K562 (cell line): ENCODE results near the gene SUPT3H. TPM values are rescaled to one million over a fixed set of nuclear protein-coding genes. Genes with fewer than 3 reads are reported as not detected.

Source experiments
- microRNA counts: library from miRNA; unstranded; fragments of <30 nt; microRNA quantifications from one replicate; lab custom pipeline; 2016
- microRNA-seq: library from miRNA; unstranded; fragments of <30 nt; microRNA quantifications from one replicate; pipeline ENCODE4, GENCODE V29; 2018; ENCODE audit warnings: borderline microRNAs expressed
- polyA plus RNA-seq, 8 experiments: library from polyadenylated mRNA; depleted of rRNA in 4 of 8; stranded (reverse) in 5 of 8; unstranded in 3 of 8; fragments of >200 nt; fragmentation: Nextera tagmentation in 2 of 8; fragmentation: Illumina TruSeq in 1 of 8; extraction: Ambion mirVana in 2 of 8; extraction: Trizol in 1 of 8; gene quantifications; 2 replicates each; pipeline versions ENCODE4 v1.2.1 to v1.2.3, GENCODE V29; 2011 to 2014; ENCODE audit warnings: inconsistent platforms in 1 of 8, missing spikeins in 1 of 8
- small RNA-seq: library from RNA; depleted of rRNA; stranded (forward); fragments of <200 nt; gene quantifications from one replicate; pipeline ENCODE3, GENCODE V24; 2014
- total RNA-seq, 7 experiments: library from RNA; depleted of rRNA in 6 of 7; stranded (reverse); fragments of >200 nt in 6 of 7; fragmentation: Illumina TruSeq in 2 of 7; extraction: Trizol in 2 of 7; gene quantifications; 2 replicates each; pipeline versions ENCODE4 v1.2.1 to v1.2.3, GENCODE V29; 2011 to 2021; ENCODE audit warnings: low replicate concordance in 1 of 7
- TF ChIP-seq, protein P1 (sequence below): sonication (generic); formaldehyde crosslinking; IDR thresholded peaks from 2 replicates; pipeline ENCODE4 v1.8.0; 2022; ENCODE audit warnings: mild to moderate bottlenecking, missing genetic modification reagents
- TF ChIP-seq, protein P2 (sequence below): sonication (generic); formaldehyde crosslinking; IDR thresholded peaks from 2 replicates; pipeline ENCODE4 v1.8.1; 2023; ENCODE audit warnings: mild to moderate bottlenecking, missing genetic modification reagents, moderate library complexity

Gene SUPT3H
- total and polyA plus RNA-seq, 9 of the 15 experiments (the other 6 are each of a cell fraction or from before 2014, with no cell fraction given) = 7.2 to 16.3 (median 11.9) TPM

DNA sequence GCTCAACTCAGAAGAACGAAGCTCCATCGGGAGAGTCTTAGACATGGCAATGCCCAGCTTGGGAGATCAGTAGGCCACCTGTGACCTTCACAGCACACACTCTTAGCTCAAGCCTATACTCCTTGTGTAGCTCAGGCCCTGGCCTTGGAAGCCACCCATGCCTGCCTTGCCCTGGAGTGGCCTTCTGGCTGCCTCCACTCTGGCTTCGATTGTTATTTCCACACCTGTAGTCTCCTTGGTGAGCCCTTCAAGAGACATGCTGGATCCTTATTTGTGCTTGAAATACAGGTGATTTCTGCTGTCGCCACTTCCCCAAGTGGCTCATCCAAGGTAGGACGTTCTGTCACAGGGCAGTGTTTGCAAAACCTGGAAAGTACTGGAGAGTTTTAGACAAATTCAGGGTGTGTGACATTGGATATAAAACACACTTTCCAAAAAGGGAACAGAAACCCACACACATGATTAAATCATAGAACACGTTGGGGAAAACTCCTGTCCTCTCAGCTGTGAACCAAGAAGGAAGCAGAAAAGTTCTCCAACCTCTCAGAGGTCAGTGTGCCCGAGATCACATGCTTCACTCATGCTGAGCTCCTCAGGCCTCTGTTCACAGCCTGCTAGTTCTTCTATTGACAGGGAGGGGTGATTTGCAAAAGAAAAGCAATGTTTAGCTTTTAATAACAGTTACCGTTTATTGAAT lies 598.5 kb downstream of the SUPT3H start (continued):
- TF ChIP-seq, protein P1, sequence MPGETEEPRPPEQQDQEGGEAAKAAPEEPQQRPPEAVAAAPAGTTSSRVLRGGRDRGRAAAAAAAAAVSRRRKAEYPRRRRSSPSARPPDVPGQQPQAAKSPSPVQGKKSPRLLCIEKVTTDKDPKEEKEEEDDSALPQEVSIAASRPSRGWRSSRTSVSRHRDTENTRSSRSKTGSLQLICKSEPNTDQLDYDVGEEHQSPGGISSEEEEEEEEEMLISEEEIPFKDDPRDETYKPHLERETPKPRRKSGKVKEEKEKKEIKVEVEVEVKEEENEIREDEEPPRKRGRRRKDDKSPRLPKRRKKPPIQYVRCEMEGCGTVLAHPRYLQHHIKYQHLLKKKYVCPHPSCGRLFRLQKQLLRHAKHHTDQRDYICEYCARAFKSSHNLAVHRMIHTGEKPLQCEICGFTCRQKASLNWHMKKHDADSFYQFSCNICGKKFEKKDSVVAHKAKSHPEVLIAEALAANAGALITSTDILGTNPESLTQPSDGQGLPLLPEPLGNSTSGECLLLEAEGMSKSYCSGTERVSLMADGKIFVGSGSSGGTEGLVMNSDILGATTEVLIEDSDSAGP (CRISPR knock-in tag) = no peak
- TF ChIP-seq, protein P2, sequence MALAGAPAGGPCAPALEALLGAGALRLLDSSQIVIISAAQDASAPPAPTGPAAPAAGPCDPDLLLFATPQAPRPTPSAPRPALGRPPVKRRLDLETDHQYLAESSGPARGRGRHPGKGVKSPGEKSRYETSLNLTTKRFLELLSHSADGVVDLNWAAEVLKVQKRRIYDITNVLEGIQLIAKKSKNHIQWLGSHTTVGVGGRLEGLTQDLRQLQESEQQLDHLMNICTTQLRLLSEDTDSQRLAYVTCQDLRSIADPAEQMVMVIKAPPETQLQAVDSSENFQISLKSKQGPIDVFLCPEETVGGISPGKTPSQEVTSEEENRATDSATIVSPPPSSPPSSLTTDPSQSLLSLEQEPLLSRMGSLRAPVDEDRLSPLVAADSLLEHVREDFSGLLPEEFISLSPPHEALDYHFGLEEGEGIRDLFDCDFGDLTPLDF (CRISPR knock-in tag) = no peak
- TF ChIP-seq, all 486 proteins: peak for 0

MicroRNAs within 50 kb of the gene (microRNA counts, 767-probe panel; counts per million panel counts)
- microRNA hsa-miR-586 (lab: Ali Mortazavi, UCI) = not detected

Small RNA genes within 50 kb of the gene (microRNA-seq; reads per million reads assigned to microRNA genes)
- gene MIR586 = 0.91 reads per million, percentile 4 among the genes with 10 or more reads in this experiment

Small RNA genes within 50 kb of the gene (small RNA-seq; reads per million reads assigned to genes)
- gene MIR586 = 0.29 reads per million

Other genes with a start within 250 kb of the SUPT3H start
- 0.41 and 0.49 TPM in 2 replicates for gene RUNX2, start 49.6 kb downstream of the SUPT3H start, total RNA-seq (2014; rRNA removed)
- 0.40 and 0.57 TPM in 2 replicates for gene RUNX2, start 49.6 kb downstream of the SUPT3H start, total RNA-seq (2014; rRNA removed; fragmentation: Illumina TruSeq; extraction: Trizol)
- gene RUNX2, start 49.6 kb downstream of the SUPT3H start, total RNA-seq (2015; rRNA removed; fragmentation: Illumina TruSeq; extraction: Trizol) = 0.43 and 0.45 TPM in 2 replicates
- 0.98 and 1.00 TPM in 2 replicates for gene RUNX2, start 49.6 kb downstream of the SUPT3H start, total RNA-seq (2021)
- 0.26 and 0.32 TPM in 2 replicates for gene RUNX2, start 49.6 kb downstream of the SUPT3H start, polyA plus RNA-seq (2011; rRNA removed)
- gene RUNX2, start 49.6 kb downstream of the SUPT3H start, polyA plus RNA-seq (2014; fragmentation: Illumina TruSeq; extraction: Trizol) = 0.97 and 1.1 TPM in 2 replicates
- under 1 TPM; 0.29 to 0.51 TPM for gene RUNX2, start 49.6 kb downstream of the SUPT3H start, polyA plus RNA-seq (2014; fragmentation: Nextera tagmentation; extraction: Ambion mirVana)
- 0.30 and 0.86 TPM in 2 replicates for gene RUNX2, start 49.6 kb downstream of the SUPT3H start, polyA plus RNA-seq (2014; rRNA removed)